ENCODE measurements around the gene SREBF2. TPM values are rescaled to one million over a fixed set of nuclear protein-coding genes. Genes with fewer than 3 reads are reported as not detected.
A peak's percentile ranks its signal among the peaks of the same experiment; 100 is the strongest.
"Not testable (repeated sequence)": the region's sequence is repeated elsewhere in the genome, so short reads cannot be mapped to it uniquely, and the experiment has no call there.

The SREBF2 gene
- polyA plus RNA-seq, 1 donor from 2014 or later, result 73.0 TPM

DNA sequence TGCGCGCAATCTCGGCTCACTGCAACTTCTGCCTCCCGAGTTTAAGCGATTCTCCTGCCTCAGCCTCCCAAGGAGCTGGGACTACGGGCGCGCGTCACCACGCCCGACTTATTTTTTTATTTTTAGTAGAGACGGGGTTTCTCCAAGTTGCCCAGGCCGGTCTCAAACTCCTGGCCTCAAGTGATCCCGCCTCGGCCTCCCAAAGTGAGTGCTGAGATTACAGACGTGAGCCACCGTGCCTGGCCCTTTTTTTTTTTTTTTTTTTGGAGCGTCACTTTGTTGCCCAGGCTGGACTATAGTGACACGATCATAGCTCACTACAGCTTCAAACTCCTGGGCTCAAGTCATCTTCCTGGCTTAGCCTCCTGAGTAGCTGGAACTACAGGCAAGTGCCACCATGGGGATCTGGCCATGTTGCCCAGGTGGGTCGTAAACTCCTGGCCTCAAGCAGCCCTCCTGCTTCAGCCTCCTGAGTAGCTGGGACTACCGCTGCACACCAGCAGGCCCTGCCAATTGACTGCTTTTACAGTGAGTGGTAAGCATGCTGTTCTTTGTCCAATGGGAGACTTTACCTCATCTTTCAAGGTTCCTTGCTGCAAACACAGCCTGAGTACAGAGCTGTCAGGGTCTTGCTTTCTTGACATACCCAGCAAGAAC is 114.6 kb downstream of the SREBF2 start:
- Histone ChIP-seq H3K79me2 (replicated peaks; ENCODE audit: insufficient read depth, low read length) (no peaks in the 10 kb centered on the region), H4K20me1 (ENCODE audit: insufficient read depth) (no peaks in the 10 kb centered on the region), H3K4me2 (ENCODE audit: low read length) (peak overlapping the region; percentile 17), H3K4me3 (ENCODE audit: low read length) (peak overlapping the region; percentile 92), H3K9me3 (ENCODE audit: low read length) (no peaks in the 10 kb centered on the region), H3F3A (ENCODE audit: insufficient read depth, low read length, poor library complexity, severe bottlenecking) (no peaks in the 10 kb centered on the region), H3K27ac (ENCODE audit: low read length) (peak overlapping the region; percentile 44), H3K9me2 (ENCODE audit: insufficient read depth, low read length) (no peaks in the 10 kb centered on the region), H2AFZ (ENCODE audit: low read depth, low read length) (no peak overlapping the region), H3K9ac (ENCODE audit: low read length) (peak overlapping the region; percentile 44), H3K27me3 (ENCODE audit: insufficient read depth, low read depth, low read length) (no peaks in the 10 kb centered on the region), H3K36me3 (ENCODE audit: insufficient read depth, low read length) (no peaks in the 10 kb centered on the region)
- TF ChIP-seq SMC3 (conservative IDR thresholded peaks at IDR 0.05; ENCODE audit: poor library complexity), result no peak
- TF ChIP-seq, protein P1, sequence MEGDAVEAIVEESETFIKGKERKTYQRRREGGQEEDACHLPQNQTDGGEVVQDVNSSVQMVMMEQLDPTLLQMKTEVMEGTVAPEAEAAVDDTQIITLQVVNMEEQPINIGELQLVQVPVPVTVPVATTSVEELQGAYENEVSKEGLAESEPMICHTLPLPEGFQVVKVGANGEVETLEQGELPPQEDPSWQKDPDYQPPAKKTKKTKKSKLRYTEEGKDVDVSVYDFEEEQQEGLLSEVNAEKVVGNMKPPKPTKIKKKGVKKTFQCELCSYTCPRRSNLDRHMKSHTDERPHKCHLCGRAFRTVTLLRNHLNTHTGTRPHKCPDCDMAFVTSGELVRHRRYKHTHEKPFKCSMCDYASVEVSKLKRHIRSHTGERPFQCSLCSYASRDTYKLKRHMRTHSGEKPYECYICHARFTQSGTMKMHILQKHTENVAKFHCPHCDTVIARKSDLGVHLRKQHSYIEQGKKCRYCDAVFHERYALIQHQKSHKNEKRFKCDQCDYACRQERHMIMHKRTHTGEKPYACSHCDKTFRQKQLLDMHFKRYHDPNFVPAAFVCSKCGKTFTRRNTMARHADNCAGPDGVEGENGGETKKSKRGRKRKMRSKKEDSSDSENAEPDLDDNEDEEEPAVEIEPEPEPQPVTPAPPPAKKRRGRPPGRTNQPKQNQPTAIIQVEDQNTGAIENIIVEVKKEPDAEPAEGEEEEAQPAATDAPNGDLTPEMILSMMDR (IDR thresholded peaks at IDR 0.05; ENCODE audit: poor library complexity, severe bottlenecking), result no peak
- no peak for TF ChIP-seq TAF1 (IDR thresholded peaks at IDR 0.05; ENCODE audit: low read depth)
- TF ChIP-seq RAD21 (conservative IDR thresholded peaks at IDR 0.05), result no peak
- TF ChIP-seq, protein P2, sequence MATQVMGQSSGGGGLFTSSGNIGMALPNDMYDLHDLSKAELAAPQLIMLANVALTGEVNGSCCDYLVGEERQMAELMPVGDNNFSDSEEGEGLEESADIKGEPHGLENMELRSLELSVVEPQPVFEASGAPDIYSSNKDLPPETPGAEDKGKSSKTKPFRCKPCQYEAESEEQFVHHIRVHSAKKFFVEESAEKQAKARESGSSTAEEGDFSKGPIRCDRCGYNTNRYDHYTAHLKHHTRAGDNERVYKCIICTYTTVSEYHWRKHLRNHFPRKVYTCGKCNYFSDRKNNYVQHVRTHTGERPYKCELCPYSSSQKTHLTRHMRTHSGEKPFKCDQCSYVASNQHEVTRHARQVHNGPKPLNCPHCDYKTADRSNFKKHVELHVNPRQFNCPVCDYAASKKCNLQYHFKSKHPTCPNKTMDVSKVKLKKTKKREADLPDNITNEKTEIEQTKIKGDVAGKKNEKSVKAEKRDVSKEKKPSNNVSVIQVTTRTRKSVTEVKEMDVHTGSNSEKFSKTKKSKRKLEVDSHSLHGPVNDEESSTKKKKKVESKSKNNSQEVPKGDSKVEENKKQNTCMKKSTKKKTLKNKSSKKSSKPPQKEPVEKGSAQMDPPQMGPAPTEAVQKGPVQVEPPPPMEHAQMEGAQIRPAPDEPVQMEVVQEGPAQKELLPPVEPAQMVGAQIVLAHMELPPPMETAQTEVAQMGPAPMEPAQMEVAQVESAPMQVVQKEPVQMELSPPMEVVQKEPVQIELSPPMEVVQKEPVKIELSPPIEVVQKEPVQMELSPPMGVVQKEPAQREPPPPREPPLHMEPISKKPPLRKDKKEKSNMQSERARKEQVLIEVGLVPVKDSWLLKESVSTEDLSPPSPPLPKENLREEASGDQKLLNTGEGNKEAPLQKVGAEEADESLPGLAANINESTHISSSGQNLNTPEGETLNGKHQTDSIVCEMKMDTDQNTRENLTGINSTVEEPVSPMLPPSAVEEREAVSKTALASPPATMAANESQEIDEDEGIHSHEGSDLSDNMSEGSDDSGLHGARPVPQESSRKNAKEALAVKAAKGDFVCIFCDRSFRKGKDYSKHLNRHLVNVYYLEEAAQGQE (IDR thresholded peaks at IDR 0.05; ENCODE audit: borderline replicate concordance), result no peak
- TF ChIP-seq POLR2AphosphoS5 (IDR thresholded peaks at IDR 0.05), result no peak
- no peak for TF ChIP-seq EP300 (conservative IDR thresholded peaks at IDR 0.05; ENCODE audit: poor library complexity, severe bottlenecking)
- TF ChIP-seq MXI1 (conservative IDR thresholded peaks at IDR 0.05; ENCODE audit: poor library complexity, severe bottlenecking), result no peak
- TF ChIP-seq EZH2 (IDR thresholded peaks at IDR 0.05; ENCODE audit: borderline replicate concordance, insufficient read depth, low read length, poor library complexity, severe bottlenecking), result no peak

- Histone ChIP-seq H3K9me3 (ENCODE audit: low read length) (no peaks in the 10 kb centered on the region), H4K20me1 (ENCODE audit: insufficient read depth) (no peaks in the 10 kb centered on the region), H3F3A (ENCODE audit: insufficient read depth, low read length, poor library complexity, severe bottlenecking) (no peaks in the 10 kb centered on the region), H3K4me3 (ENCODE audit: low read length) (no peak overlapping the region), H3K27ac (ENCODE audit: low read length) (no peak overlapping the region), H3K9me2 (ENCODE audit: insufficient read depth, low read length) (no peaks in the 10 kb centered on the region), H2AFZ (ENCODE audit: low read depth, low read length) (no peak overlapping the region), H3K79me2 (replicated peaks; ENCODE audit: insufficient read depth, low read length) (no peaks in the 10 kb centered on the region), H3K9ac (ENCODE audit: low read length) (no peak overlapping the region), H3K27me3 (ENCODE audit: insufficient read depth, low read depth, low read length) (no peaks in the 10 kb centered on the region), H3K36me3 (ENCODE audit: insufficient read depth, low read length) (no peaks in the 10 kb centered on the region), H3K4me2 (ENCODE audit: low read length) (no peak overlapping the region)
- TF ChIP-seq, protein P1 (IDR thresholded peaks at IDR 0.05; ENCODE audit: poor library complexity, severe bottlenecking), result no peak
- TF ChIP-seq RAD21 (conservative IDR thresholded peaks at IDR 0.05) (no peak), MXI1 (conservative IDR thresholded peaks at IDR 0.05; ENCODE audit: poor library complexity, severe bottlenecking) (no peak), TAF1 (IDR thresholded peaks at IDR 0.05; ENCODE audit: low read depth) (no peak), EP300 (conservative IDR thresholded peaks at IDR 0.05; ENCODE audit: poor library complexity, severe bottlenecking) (no peak), SMC3 (conservative IDR thresholded peaks at IDR 0.05; ENCODE audit: poor library complexity) (no peak), EZH2 (IDR thresholded peaks at IDR 0.05; ENCODE audit: borderline replicate concordance, insufficient read depth, low read length, poor library complexity, severe bottlenecking) (no peak), POLR2AphosphoS5 (IDR thresholded peaks at IDR 0.05) (no peak)
- TF ChIP-seq, protein P2 (IDR thresholded peaks at IDR 0.05; ENCODE audit: borderline replicate concordance), result no peak
Observed at GRCh38 chr22:41948142-41948541, 115.2 kb downstream of the SREBF2 start.

DNA sequence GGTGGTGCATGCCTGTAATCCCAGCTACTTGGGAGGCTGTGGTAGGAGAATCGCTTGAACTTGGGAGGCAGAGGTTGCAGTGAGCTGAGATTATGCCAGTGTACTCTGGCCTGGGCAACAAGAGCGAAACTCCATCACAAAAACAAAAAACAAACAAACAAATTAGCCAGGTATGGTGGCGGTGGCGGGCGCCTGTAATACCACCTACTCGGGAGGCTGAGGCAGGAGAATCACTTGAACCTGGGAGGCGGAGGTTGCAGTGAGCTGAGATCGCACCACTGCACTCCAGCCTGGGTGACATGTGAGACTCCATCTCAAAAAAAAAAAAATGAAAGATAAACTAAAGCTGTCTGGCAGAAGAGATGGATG is 116.0 kb downstream of the SREBF2 start:
- H3K27me3 ChIP-seq (ENCODE audit: insufficient read depth, low read depth, low read length); H3K9me3 ChIP-seq (ENCODE audit: low read length); H3F3A ChIP-seq (ENCODE audit: insufficient read depth, low read length, poor library complexity, severe bottlenecking); H3K9ac ChIP-seq (ENCODE audit: low read length); H4K20me1 ChIP-seq (ENCODE audit: insufficient read depth); H3K27ac ChIP-seq (ENCODE audit: low read length); H3K36me3 ChIP-seq (ENCODE audit: insufficient read depth, low read length); H2AFZ ChIP-seq (ENCODE audit: low read depth, low read length); H3K9me2 ChIP-seq (ENCODE audit: insufficient read depth, low read length); H3K79me2 ChIP-seq (replicated peaks; ENCODE audit: insufficient read depth, low read length); H3K4me2 ChIP-seq (ENCODE audit: low read length); H3K4me3 ChIP-seq (ENCODE audit: low read length): not testable (repeated sequence)
